NK-92 treated with Interleukin-12 subunit alpha and Interleukin-12 subunit beta, amount 100 ng/mL, for 24 hours (cell line): ENCODE data around the gene PRPSAP1.
"Not testable (repeated sequence)": the region's sequence is repeated elsewhere in the genome, so short reads cannot be mapped to it uniquely, and the experiment has no call there.

Source experiments
- DNase-seq: peaks from one replicate; lab custom pipeline; 2025; lab: John Stamatoyannopoulos, UW

The PRPSAP1 gene

DNA sequence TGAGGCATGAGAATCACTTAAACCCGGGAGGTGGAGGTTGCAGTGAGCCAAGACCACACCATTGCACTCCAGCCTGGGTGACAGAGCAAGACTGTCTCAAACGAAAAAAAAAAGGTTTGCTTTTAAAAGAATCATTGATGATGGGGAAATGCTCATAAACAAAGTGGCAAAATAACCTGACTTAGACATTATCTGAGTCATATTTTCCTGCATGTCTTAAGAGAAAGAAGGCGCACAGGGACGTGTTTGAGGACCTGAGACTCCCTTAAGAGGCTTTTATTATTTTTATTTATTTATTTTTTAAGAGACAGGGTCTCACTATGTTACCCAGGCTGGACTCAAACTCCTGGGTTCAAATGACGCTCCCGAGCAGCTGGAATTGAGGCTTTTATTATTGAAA is 5.7 kb upstream of the PRPSAP1 start:
- no peak for DNase-seq

DNA sequence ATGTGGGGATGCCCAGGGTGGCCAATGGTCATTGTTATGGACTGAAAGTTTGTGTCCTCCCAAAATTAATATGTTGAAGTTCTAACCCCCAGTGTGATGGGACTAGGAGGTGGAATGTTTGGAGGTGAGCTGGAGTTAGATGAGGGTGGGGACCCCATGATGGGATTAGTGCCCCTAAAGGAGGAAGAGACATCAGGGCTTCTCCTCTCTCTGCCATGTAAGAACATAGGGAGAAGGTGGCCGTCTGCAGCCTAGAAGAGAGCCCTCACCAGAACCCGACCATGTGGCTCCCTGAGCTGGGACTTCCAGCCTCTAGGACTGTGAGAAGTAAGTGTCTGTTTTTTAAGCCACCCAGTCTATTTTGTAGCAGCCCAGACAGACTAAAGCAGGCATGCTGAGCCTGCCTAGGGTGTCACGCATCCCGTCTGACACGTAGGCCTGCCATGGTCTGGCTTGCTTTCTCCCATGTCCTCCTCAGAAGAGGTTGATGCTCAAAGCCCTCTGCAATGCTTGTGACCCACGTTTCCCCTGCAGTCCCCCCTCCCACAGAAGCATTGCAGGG is 4.0 kb upstream of the PRPSAP1 start:
- DNase-seq: no peak

DNA sequence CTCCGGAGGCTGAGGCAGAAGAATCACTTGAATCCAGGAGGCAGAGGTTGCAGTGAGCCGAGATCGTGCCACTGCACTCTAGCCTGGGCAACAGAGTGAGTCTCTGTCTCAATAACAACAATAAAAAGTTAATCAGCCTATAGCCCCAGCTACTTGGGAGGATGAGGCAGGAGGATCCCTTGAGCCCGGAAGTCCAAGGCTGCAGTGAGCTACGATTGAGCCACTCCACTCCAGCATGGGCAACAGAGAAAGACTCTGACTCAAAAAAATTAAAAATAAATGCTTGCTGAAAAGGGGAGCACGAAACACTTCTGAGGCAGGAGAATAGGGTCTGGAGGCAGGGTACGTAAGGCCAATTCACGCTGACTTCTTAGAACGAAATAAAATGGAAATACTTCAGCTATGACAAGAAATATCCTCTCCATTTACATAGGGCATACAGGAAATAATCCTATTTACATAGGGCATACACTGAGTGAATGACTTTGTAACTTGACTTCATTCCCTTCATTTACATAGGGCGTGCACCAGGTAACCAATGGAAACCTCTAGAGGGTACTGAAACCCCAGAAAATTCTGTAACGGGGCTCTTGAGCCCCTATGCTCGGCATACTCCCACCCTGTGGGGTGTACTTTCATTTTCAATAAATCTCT is 3.2 kb upstream of the PRPSAP1 start:
- DNase-seq: no peak

DNA sequence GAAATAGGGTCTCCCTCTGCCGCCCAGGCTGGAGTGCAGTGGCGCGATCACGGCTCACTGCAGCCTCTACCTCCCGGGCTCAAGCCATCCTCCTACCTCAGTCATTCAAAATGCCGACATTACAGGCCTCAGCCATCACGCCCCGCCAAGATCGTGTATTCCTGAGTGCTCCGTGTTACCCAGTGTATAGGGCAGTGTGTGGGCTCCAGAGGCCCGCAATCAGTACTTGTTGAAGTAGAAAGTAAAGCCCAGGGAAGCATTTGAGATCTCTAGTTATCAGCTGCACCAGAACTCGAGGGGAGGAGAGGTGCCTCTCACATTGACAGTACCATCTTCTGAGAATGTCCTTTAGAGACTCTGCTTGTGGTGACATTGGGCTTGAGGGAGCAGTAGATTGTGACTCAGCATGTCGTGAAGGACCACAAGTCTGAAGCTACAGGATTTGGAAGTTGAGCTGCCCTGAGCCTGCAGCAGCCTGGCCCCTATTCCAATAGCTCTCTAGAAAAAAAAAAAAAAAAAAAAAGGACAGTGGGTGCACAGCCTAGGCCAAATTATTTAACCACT is 1.1 kb upstream of the PRPSAP1 start:
- no peak for DNase-seq

DNA sequence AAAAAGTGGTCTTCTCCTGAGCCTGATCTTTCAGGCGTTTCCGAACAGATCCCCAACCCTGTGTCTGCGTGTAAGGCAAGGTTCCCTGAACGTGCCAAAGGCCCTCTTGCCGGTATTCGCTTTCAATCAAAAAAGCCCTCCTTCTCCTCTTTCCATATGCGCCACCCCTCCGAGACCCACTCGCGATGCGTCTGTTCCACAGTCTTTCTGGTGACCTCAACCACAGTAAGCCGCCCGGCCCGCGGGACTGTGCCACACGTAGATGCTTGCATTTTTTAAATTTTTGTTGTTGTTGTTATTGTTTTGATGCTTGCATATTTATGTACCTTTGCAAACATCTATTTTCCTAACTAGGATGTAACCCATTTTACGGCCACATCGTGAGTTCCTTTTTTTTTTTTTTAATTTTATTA is 607 bp upstream of the PRPSAP1 start:
- no peak for DNase-seq

DNA sequence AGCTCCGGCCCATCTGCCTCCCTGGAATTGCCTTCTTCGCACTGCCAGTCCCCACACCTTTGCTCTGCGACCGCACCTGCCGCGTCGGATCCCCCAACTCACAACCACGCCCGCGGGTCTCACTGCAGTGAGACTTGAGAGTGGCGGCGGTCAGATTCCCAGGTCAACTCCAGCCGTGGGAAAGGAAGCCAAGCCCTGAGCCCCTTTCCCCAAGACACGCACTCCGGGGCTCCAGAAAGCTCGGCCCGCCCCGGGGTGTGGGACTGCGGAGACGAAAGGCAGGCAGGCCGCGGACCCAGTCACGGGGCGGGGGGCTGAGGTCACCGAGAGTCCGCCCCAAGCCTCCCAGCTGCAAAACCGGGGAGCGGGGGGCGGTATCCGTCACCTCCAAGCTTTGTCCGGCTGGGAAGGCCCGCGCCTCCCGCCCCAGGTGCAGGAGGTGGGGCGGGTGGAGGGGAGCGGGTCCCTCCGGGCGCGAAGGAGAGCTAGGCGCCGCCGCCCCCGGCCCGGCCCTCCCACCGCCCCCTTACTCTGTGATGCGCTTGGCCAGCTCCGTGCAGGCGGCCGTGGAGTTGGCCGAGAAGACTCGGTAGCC is 615 bp downstream of the PRPSAP1 start:
- no peak for DNase-seq

DNA sequence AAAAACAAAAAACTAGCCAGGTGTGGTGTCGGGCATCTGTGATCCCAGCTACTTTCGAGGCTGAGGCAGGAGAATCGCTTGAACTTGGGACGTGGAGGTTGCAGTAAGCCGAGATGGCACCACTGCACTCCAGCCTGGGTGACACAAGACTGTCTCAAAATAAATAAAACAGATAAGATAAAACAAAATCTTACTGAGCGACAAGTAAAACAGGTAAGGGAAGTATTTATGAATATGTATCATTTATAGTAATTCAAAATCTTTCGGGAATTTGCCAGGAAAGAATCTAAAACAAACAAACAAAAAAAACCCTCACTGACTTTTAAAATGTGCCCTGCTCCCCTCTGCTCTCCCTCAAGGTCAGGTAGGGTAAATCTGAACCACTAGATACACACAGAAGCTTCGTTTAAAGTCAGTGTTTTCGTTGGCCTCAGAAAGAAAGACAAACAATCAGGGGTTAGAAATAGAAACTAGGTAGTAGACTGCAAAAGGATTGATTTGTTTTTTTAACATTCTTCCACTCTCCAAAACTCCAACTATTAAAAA is 2.1 kb downstream of the PRPSAP1 start:
- no peak for DNase-seq

DNA sequence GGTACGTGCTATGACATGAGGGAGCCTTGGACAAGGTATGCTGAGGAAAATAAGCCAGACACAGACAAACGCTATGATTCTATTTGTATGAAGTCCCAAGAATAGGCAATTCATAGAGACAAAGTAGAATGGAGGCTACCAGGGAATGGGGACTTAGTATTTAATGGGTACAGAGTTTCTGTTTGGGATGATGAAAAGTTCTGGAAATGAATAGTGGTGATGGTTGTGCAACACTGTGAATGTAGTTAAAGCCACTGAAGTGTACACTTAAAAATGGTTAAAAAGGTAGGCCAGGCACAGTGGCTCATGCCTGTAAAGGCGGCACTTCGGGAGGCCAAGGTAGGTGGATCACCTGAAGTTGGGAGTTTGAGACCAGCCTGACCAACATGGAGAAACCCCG is 3.3 kb downstream of the PRPSAP1 start:
- no peak for DNase-seq

DNA sequence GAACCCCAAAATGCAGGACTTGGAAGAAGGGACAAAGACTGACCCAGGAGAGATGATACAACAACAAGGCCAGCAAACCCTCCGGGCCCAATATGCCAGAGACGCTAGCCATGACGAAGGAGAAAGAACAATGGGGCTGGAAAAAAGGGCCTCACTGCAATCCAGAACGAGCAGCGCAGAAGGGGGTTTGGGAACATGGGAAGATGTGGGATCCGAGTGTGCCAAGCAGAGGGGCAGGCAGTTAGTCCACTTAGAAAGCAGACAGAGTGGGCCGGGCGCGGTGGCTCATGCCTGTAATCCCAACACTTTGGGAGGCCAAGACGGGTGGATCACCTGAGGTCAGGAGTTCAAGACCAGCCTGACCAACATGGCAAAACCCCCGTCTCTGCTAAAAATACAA is 6.8 kb downstream of the PRPSAP1 start:
- not testable (repeated sequence) for DNase-seq

DNA sequence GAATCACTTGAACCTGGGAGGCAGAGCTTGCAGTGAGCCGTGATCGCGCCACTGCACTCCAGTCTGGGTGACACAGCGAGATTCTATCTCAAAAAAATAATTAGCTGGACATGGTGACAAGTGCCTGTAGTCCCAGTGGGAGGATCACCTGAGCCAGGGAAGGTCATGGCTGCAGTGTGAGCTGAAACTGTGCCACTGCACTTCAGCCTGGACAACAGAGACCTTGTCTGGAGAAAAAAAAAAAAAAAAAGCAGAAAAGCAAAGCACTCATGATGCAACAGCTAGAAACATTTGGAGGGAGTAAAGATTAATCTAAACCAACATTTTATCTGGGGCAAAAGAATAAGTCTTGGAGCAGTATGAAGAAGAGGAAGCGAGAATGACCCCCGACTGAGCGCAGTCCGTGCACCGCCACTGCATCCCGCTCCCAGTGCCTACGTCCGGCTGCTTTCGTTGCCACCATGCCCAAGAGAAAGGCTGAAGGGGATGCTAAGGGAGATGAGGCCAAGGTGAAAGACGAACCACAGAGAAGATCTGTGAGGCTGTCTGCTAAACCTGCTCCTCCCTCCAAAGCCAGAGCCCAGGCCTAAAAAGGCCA is 8.2 kb downstream of the PRPSAP1 start:
- no peak for DNase-seq

DNA sequence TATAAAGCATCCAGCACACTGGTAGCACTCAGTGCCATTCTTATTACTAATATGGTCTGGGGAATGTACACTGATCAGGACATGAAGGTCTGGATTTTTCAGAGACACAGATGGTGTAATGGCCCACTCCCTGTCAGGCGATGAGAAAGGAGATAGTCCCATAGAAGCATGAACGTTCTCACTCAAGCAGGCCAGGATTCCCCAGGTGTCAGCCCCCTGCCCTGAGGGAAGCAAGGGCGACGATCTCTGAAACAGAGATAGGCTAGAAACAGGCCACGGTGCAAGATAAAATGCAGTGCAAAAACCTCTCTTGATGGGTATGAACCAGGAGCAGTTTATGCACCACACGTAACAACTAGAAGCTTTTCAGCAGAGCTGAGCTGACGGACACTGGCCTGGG is 10.6 kb downstream of the PRPSAP1 start:
- DNase-seq: no peak

DNA sequence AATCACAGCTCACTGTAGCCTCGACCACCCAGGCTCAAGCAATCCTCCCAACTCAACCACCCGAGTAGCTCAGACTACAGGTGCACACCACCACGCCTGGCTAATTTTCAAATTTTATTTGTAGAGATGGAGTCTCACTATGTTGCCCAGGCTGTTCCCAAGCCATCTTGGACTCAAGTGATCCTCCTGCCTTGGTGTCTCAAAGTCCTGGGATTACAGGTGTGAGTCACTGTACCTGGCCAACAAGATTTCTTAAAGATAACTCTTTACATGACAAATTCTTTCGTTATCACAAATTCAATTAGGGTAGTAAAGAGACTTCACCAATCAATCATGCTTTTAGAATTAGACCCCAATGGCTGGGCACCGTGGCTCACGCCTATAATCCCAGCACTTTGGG is 12.4 kb downstream of the PRPSAP1 start:
- no peak for DNase-seq

DNA sequence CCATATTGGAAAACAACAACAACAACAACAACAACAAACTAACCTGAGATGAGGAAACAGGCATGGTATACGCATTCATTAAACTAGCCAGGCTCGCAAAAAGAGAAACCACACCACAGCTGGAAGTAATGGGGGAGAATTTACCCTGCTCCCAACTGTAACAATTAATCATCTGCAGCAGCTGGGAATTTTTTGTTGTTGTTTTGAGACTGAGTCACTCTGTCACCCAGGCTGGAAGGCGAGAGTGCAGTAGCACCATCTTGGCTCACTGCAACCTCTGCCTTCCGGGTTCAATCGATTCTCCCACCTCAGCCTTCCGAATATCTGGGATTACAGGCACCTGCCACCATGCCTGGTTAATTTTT is 16.3 kb downstream of the PRPSAP1 start:
- DNase-seq: no peak

DNA sequence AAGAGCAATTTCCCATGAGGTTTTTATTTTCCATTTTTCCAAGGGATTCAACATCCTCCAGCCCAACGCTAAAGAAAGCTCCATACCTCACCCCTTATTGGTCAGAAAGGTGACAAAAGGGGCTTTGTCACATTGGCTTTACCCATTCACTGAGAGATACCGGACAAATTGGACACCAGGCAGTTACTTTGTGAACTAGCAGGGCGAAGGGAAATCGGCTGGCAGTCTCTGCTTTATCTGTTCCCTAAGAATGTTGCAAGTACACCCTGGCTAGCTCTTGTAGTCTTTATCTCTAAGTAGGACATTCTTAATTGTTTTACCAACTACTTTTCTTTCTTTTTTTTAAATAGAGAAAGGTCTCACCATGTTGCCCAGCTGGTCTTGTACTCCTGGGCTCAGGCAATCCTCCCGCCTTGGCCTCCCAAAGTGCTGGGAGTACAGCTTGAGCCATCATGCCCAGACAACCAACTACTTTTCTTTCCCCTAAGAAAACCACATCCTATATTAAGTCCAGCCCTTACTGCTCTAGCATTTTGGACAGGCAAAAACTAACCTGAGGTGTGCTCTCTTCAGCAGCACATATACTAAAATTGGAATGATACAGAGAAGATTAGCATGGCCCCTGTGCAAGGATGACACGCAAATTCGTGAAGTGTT is 16.8 kb downstream of the PRPSAP1 start:
- no peak for DNase-seq

DNA sequence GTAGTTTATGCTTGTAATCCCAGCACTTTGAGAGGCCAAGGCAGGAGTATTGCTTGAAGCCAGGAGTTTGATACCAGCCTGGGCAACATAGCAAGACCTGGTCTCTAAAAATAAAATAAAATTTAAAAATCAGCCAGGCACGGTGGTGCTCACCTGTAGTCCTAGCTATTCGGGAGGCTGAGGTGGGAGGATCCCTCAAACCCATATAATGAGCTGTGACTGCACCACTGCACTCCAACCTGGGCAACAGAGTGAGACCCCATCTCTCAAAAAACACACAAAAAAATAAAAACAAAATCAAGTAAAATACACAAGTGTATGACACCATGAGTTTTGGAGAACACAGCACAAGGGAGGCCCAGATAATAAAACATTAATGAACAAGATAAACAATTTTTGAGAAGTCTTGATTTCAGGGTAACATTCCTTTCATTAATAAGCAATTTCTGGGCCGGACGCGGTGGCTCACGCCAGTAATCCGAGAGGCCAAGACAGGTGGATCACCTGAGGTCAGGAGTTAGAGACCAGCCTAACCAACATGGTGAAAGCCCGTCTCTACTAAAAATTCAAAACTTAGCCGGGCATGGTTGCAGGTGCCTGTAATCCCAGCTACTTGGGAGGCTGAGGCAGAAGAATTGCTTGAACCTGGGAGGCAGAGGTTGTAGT is 17.9 kb downstream of the PRPSAP1 start:
- no peak for DNase-seq

DNA sequence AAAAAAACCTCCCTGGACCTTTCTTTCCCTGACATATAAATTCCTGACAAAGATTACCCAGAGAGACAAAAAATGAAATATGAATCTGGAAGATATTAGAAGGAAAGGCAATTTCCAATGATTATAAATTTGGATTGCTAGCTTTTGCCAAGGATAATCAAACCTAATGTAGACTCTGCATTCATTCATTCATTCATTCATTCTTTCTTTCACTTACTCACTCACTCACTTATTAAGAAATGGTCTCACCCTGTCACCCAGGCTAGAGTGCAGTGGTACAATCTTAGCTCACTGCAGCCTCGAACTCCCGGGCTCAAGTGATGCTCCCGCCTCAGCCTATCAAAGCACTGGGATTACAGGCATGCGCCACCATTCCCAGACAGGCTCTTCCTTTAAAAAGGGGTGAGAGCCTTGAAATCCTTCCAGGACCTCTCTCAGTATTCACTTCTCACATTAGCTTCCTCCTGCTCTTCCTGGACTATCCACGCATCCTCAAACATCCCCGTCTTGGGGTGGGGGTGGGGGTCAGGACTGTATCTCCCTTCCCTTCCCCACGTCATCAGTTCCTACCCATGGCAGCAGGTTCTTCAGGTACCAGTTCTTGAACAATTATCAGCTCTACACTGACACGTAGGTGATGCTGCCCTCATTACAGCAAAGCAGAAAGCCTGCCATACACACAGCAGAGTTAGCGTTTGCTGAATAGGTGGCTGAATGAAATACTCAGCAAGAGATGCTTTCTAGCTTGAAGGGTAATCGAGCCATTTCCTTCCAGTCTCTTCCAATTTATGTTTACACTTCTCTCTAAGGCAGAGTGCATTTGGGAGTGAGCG is 19.8 kb downstream of the PRPSAP1 start:
- DNase-seq: no peak

DNA sequence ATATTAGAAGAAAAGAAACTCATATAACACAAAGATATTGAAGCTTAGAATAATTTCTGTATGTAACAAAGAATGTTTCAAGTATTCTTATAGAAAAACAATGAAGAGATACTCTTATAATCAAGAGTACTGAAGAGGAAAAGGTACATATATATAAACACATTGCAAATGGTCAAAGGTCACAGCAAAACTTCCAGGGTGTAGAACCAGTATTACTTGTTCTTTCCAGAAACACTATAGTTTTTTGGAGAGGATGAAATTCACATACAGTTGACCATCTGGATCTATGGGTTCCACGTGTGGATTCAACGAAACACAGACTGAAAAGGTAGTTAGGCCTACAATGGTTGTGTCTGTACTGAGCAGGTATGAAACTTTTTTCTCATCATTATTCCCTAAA is 22.6 kb downstream of the PRPSAP1 start:
- no peak for DNase-seq

DNA sequence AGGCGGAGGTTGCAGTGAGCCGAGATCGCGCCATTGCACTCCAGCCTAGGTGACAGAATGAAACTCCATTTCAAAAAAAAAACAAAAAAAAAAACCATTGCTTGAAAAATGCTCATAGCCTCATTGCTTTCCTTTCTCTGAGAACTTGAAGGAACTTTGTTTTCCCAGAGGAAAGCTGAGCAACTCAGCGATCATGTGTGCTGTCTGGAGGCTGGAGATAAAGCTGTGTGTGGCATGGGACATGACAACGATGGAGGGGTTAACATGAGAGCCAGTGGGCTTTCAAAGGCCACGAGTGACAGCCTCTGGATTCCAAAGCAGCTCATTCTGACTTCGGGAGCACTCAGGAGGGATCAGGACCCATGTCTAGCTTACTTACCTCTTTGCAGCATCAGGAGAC is 24.1 kb downstream of the PRPSAP1 start:
- DNase-seq: no peak

DNA sequence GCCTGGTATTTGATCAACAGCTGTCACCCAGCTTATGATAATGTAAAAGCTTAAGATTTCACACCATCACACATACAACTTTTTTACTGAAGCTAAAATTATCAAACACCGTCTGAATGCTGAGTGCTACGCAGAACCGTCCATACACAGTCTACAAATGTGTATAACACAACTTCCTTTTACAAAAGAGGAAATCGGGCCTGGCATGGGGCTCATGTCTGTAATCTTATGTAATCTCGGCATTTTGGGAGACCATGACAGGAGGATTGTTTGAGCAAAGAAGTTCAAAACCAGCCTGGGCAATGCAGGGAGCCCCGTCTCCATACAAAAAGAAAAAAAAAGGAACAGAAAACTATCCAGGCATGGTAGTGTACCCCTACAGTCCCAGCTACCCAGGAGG is 26.0 kb downstream of the PRPSAP1 start:
- DNase-seq: no peak

DNA sequence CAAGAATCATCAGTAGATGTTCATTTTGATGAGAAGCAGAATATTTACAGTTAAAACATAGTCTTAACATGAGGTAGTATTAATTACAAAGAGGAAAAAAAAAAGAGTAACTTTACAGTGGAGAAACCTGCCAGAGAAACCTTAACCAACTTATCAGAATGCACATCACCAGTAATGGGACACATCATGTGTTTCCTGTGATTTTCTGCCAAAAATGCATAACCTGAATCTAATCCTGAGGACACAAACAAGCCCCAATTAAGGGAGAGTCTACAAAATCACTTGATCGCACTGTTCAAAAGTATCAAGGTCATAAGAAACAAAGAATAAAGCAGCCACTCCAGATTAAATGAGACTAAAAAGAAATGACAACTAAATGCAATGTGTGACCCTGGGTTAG is 27.4 kb downstream of the PRPSAP1 start:
- DNase-seq: no peak

DNA sequence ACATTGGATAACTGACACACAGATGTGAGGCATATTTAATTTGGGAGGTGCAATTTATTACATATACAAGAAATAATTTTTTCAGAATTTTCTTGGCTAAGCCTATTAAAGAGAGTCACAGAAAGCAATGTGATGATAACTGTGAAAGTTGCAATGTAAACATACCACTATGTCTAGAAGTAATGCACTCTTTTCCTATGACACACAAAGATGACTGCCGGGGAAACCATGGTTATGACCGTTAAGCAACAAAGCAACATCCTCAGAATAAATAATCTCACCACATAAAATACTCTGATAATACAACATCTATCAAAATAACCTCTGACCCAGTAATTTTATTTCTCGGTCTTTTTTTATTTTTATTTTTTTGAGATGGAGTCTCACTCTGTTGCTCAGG is 35.1 kb downstream of the PRPSAP1 start:
- no peak for DNase-seq
